ENCODE measurements around the gene EGFR. TPM values are rescaled to one million over a fixed set of nuclear protein-coding genes. Genes with fewer than 3 reads are reported as not detected.
A peak's percentile ranks its signal among the peaks of the same experiment; 100 is the strongest.

EGFR gene
- total and polyA plus RNA-seq, 2 experiments from 2014 or later: 0.51 to 0.57 TPM

DNA sequence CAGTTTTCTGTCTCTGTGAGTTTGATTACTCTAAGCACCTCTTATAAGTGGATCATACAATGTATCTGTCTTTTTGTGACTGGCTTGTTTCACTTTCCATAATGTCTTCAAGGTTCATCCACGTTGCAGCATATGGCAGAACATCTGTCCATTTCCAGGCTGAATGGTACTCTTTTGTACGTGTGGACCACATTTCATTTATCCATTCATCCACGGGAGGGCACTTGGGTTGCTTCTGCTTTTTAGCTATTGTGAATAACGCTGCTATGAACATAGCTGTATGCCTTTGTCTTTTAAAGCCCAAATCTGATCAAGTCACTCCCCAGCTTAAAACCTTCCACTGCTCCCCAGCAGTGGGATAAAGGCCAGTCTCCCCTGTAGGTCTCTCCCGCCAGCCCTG is 31.5 kb downstream of the EGFR start:
- Histone ChIP-seq H3K27me3 (no peaks in the 10 kb centered on the region), H3K4me3 (no peak overlapping the region), H3K36me3 (no peaks in the 10 kb centered on the region), H3K27ac (no peak overlapping the region), H3K9me3 (ENCODE audit: low read depth) (no peaks in the 10 kb centered on the region), H3K4me1 (ENCODE audit: low read depth) (no peaks in the 10 kb centered on the region)
- DNase-seq (ENCODE audit: low read depth in 1 of 2, low spot score in 1 of 2): no peak
- TF ChIP-seq, protein P1, sequence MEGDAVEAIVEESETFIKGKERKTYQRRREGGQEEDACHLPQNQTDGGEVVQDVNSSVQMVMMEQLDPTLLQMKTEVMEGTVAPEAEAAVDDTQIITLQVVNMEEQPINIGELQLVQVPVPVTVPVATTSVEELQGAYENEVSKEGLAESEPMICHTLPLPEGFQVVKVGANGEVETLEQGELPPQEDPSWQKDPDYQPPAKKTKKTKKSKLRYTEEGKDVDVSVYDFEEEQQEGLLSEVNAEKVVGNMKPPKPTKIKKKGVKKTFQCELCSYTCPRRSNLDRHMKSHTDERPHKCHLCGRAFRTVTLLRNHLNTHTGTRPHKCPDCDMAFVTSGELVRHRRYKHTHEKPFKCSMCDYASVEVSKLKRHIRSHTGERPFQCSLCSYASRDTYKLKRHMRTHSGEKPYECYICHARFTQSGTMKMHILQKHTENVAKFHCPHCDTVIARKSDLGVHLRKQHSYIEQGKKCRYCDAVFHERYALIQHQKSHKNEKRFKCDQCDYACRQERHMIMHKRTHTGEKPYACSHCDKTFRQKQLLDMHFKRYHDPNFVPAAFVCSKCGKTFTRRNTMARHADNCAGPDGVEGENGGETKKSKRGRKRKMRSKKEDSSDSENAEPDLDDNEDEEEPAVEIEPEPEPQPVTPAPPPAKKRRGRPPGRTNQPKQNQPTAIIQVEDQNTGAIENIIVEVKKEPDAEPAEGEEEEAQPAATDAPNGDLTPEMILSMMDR (IDR thresholded peaks at IDR 0.05; ENCODE audit: low read depth, low read length): no peak

DNA sequence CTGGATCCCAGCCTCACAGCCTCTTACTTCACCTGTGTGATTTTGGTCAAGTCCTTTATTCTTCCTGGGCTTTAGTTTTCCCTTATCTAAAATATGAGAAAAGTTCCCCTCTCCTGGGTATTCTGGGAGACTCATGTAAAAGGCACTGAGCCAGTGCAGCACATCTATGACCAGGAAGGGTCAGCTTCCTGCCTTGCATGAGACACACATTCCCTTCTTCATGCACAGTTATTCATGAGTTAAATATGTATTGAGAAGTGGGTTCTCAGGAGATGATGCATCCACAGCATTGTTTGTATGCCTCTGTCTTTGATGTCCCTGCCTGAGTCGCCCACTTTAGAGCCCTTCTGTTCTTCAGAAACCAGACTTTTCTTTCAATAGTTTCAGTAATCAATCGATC is 33.3 kb downstream of the EGFR start:
- no peaks in the 10 kb centered on the region for H3K4me1 ChIP-seq (ENCODE audit: low read depth)
- H3K27me3 ChIP-seq: no peaks in the 10 kb centered on the region
- H3K4me3 ChIP-seq: no peak overlapping the region
- H3K36me3 ChIP-seq: no peaks in the 10 kb centered on the region
- TF ChIP-seq, protein P1 (IDR thresholded peaks at IDR 0.05; ENCODE audit: low read depth, low read length): no peak
- peak in 1 of 2 donors; percentile 42 for DNase-seq (ENCODE audit: low read depth in 1 of 2, low spot score in 1 of 2)
- H3K9me3 ChIP-seq (ENCODE audit: low read depth): no peaks in the 10 kb centered on the region
- no peak overlapping the region for H3K27ac ChIP-seq

DNA sequence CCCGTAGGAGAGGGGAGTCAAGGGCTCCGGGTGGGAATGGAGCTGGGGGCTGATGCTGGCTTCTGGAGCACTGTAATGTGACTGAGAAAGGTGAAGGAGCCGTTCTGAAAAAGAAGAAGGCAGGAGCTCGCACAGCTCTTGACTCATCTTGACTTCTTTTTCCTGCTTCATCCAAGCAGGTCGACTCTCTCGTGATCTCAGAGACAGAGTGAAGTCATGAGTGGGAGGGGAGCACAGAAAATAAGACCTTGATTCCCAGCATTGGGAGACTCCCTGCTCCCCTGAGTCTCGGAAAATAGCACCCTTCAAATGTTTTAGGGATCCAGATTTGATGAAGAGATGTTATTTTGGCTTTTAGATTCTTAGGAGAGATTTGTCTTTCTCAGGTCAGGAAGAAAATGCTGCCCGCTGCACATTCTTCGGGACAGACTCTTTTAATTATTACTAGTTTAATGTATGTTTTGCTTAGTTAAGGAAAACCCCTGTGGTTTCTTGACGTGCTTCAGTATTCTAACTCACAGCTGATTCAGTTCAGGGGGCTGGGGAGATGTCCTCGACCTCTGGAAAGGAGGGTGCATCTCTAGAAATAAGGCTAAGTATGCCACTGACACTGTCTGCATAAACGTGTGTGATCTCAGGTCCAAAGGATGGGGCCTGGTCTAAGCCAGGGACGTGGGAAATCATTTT is 34.1 kb downstream of the EGFR start:
- Histone ChIP-seq H3K27ac (no peak overlapping the region), H3K27me3 (no peaks in the 10 kb centered on the region), H3K9me3 (ENCODE audit: low read depth) (no peaks in the 10 kb centered on the region), H3K36me3 (no peaks in the 10 kb centered on the region), H3K4me1 (ENCODE audit: low read depth) (no peaks in the 10 kb centered on the region), H3K4me3 (no peak overlapping the region)
- TF ChIP-seq, protein P1 (IDR thresholded peaks at IDR 0.05; ENCODE audit: low read depth, low read length): no peak
- DNase-seq (ENCODE audit: low read depth in 1 of 2, low spot score in 1 of 2): no peak

DNA sequence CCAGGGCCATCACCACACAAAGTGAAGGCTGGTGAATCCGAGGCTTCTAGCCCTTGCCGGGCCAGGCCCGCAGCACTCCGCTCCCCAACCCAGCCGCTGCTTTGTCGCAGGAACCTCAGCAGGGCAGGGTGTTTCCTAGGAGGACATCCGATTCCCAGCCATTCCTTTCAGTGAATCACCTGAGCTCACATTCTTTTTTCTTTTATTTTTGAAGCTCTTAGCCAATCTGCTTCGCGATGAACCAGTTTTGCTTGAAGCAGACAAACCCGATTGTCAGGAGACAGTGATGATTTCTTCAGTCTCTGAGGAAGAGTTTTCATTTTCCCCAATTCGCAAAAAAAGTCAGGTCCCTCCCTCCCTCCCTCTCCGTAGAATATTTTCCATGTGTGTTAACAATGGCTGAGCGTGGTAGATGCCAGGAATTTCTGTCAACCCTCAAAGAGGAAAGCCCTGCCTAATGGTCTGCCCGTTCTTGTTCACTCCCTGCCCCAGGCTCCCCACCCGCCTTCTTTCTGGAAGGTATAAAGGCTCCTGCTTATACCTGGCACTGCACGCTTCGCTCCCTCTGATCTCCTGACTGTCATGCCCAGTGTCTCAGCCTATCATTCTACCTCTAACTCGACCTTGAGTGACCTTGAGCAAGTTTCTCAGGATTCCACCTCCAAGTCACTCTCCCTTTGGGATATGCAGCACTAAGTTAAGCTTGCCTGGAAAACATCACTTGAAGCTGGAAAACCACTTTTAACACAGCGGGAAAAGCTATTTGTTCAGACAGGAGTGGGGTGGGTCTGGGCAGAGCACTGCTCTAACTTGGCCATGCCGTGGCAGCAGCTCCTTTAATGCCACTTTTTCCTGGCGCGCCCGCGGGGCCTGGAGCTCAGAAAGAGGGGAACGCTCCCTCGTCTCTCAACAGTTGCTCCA is 35.1 kb downstream of the EGFR start:
- Histone ChIP-seq H3K9me3 (ENCODE audit: low read depth) (no peaks in the 10 kb centered on the region), H3K4me3 (no peak overlapping the region), H3K27ac (no peak overlapping the region), H3K27me3 (no peaks in the 10 kb centered on the region), H3K4me1 (ENCODE audit: low read depth) (no peaks in the 10 kb centered on the region), H3K36me3 (no peaks in the 10 kb centered on the region)
- TF ChIP-seq, protein P1 (IDR thresholded peaks at IDR 0.05; ENCODE audit: low read depth, low read length): no peak
- DNase-seq (ENCODE audit: low read depth in 1 of 2, low spot score in 1 of 2): no peak

DNA sequence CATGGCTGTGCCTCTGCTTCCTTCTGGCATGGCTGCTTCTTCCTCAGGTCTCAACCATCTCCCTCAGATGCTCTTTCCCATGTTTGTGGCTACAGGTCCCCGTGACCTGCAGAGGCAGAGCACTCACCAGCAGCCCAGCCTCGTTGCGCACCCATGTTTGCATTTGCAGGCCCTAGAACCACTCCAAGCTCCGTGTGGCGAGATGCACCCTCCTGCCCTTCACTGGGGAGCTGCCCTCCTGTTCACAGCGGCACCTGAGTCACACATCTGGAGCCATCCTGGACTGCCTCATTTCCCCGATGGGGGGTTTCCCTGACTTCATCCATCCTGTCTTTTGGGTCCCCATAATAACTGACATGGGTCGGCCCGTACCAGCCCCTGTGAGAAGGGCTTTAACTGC is 35.9 kb downstream of the EGFR start:
- H3K27me3 ChIP-seq: no peaks in the 10 kb centered on the region
- no peaks in the 10 kb centered on the region for H3K9me3 ChIP-seq (ENCODE audit: low read depth)
- no peak overlapping the region for H3K4me3 ChIP-seq
- no peak for DNase-seq (ENCODE audit: low read depth in 1 of 2, low spot score in 1 of 2)
- H3K36me3 ChIP-seq: no peaks in the 10 kb centered on the region
- TF ChIP-seq, protein P1 (IDR thresholded peaks at IDR 0.05; ENCODE audit: low read depth, low read length): no peak
- no peak overlapping the region for H3K27ac ChIP-seq
- H3K4me1 ChIP-seq (ENCODE audit: low read depth): no peaks in the 10 kb centered on the region

Measured in cardiac muscle cell (in vitro differentiated cells and primary cell).